GM12878 (cell line): ENCODE data around the gene PRM1. TPM values are rescaled to one million over a fixed set of nuclear protein-coding genes. Genes with fewer than 3 reads are reported as not detected.

ENCODE experiments used
- ATAC-seq: fragments of 200-7000 bp; cut with Tn5 transposase; 3 replicates; pipeline ENCODE4 v1.9.1; 2020; ENCODE audit warnings: mild to moderate bottlenecking, moderate library complexity
- BruUV-seq: library from RNA; stranded (reverse); fragments of 400-500 nt; replicated peaks from 2 replicates; lab custom pipeline; 2021; lab: Mats Ljungman, UMichigan
- CTCF ChIA-PET: fragments of 300-600 bp; sonication (Branson Sonifier 250); formaldehyde crosslinking; extraction: SDS; loops from one replicate; lab custom pipeline; 2021; ENCODE audit warnings: inconsistent platforms; lab: Yijun Ruan, JAX
- POLR2A ChIA-PET: fragments of 350-600 bp; formaldehyde crosslinking; extraction: SDS; loops from one replicate; lab custom pipeline; 2021; ENCODE audit warnings: inconsistent platforms; lab: Charles Lee
- RAD21 ChIA-PET: fragments of 300-600 bp; sonication (Branson Sonifier 250); formaldehyde crosslinking; loops from one replicate; lab custom pipeline; 2023; ENCODE audit warnings: antibody characterized with exemption; ENCODE audit not compliant: unreplicated experiment; lab: Charles Lee
- SMC1A ChIA-PET: fragments of 300-600 bp; sonication (Branson Sonifier 250); formaldehyde crosslinking; loops from one replicate; lab custom pipeline; 2023; ENCODE audit not compliant: unreplicated experiment, uncharacterized antibody; lab: Charles Lee
- DNase-seq: peaks from one replicate; pipeline ENCODE4 v3.0.0-alpha.2; 2011; ENCODE audit warnings: low read depth, low spot score
- FAIRE-seq: peaks from 3 replicates; lab custom pipeline; 2011; peaks lifted over from hg19 to GRCh38; lab: Jason Lieb, UNC
- H2AFZ ChIP-seq: 2 replicates; pipeline ENCODE4 v1.6.0; 2011; ENCODE audit warnings: low read depth, low read length, control low read depth; ENCODE audit not compliant: control insufficient read depth
- H3K27ac ChIP-seq: 2 replicates; pipeline ENCODE4 v1.5.1; 2011; ENCODE audit warnings: control low read depth; ENCODE audit not compliant: control insufficient read depth, insufficient read depth
- H3K27me3 ChIP-seq, 2 experiments: replicated peaks in 1 of 2; 2 replicates each; pipeline versions ENCODE4 v1.6.0 to v1.6.1; 2011; ENCODE audit warnings: low read length in 1 of 2; ENCODE audit not compliant: control insufficient read depth in 2 of 2, insufficient read depth in 2 of 2
- H3K36me3 ChIP-seq, 2 experiments: 2 replicates each; pipeline ENCODE4 v1.5.1; 2011; ENCODE audit warnings: low read length in 1 of 2; ENCODE audit not compliant: control insufficient read depth in 2 of 2, insufficient read depth in 2 of 2
- H3K4me1 ChIP-seq: 2 replicates; pipeline ENCODE4 v1.6.1; 2011; ENCODE audit warnings: mild to moderate bottlenecking, low read length, moderate library complexity, mixed read lengths; ENCODE audit not compliant: control insufficient read depth, insufficient read depth
- H3K4me2 ChIP-seq: 2 replicates; pipeline ENCODE4 v1.6.0; 2011; ENCODE audit warnings: control low read depth; ENCODE audit not compliant: control insufficient read depth, insufficient read depth
- H3K4me3 ChIP-seq: fragments of 200-600 bp; sonication (generic); 2 replicates; pipeline ENCODE4 v1.5.1; 2016
- H3K79me2 ChIP-seq: 2 replicates; pipeline ENCODE4 v1.6.0; 2011; ENCODE audit warnings: low read length; ENCODE audit not compliant: control insufficient read depth, insufficient read depth
- H3K9ac ChIP-seq: 2 replicates; pipeline ENCODE4 v1.8.0; 2011; ENCODE audit warnings: low read length, control low read depth, mixed read lengths; ENCODE audit not compliant: control insufficient read depth, insufficient read depth
- H3K9me3 ChIP-seq: replicated peaks from 3 replicates; pipeline ENCODE4 v1.5.1; 2011; ENCODE audit warnings: mild to moderate bottlenecking, low read length; ENCODE audit not compliant: control insufficient read depth, insufficient read depth
- H4K20me1 ChIP-seq: 2 replicates; pipeline ENCODE4 v1.6.0; 2011; ENCODE audit not compliant: control insufficient read depth, insufficient read depth
- CREM ChIP-seq: IDR thresholded peaks from 2 replicates; pipeline ENCODE4 v1.6.1; 2014; ENCODE audit warnings: antibody characterized with exemption, low read depth
- ETV6 ChIP-seq, 2 experiments: fragments of 450-650 bp in 1 of 2; IDR thresholded peaks in 1 of 2; conservative IDR thresholded peaks in 1 of 2; 2 replicates each; pipeline ENCODE4 v1.6.1; 2014; ENCODE audit warnings: antibody characterized with exemption in 1 of 2, borderline replicate concordance in 1 of 2, low read depth in 1 of 2, mild to moderate bottlenecking in 1 of 2, moderate library complexity in 1 of 2
- MTA2 ChIP-seq: fragments of 450-650 bp; IDR thresholded peaks from 2 replicates; pipeline ENCODE4 v1.6.1; 2016; ENCODE audit warnings: low read depth, mild to moderate bottlenecking, moderate library complexity
- RELA ChIP-seq: fragments of 450-650 bp; IDR thresholded peaks from 2 replicates; pipeline ENCODE4 v1.8.0; 2014; ENCODE audit warnings: borderline replicate concordance; ENCODE audit not compliant: partially characterized antibody
- YY1 ChIP-seq: IDR thresholded peaks from 2 replicates; pipeline ENCODE4 v1.6.1; 2011; ENCODE audit warnings: low read depth, mild to moderate bottlenecking, low read length
- WGBS: methylation state at CpG from one replicate; pipeline ENCODE4 v1.1.6; 2016; ENCODE audit warnings: low lambda C conversion rate; ENCODE audit not compliant: insufficient replicate concordance, insufficient coverage; ENCODE audit errors: missing lambda C conversion rate; 5-methylcytosine and 5-hydroxymethylcytosine counted together
- in situ Hi-C: fragments of 300-500 bp; cut with MboI; formaldehyde crosslinking; loops from 9 replicates; pipeline ENCODE4 v1.14.3; 2018; ENCODE audit warnings: mixed read lengths
- intact Hi-C: fragments of 100-400 bp; cut with micrococcal nuclease; formaldehyde crosslinking; loops from one replicate; pipeline ENCODE4 v1.14.2; 2022; ENCODE audit not compliant: unreplicated experiment
- polyA plus RNA-seq, 11 experiments: library from polyadenylated mRNA; depleted of rRNA in 4 of 11; unstranded in 6 of 11; stranded (reverse) in 5 of 11; fragments of >200 nt; fragmentation: Nextera tagmentation in 4 of 11; fragmentation: Illumina TruSeq in 1 of 11; extraction: Ambion mirVana in 4 of 11; extraction: Trizol in 1 of 11; gene quantifications; 1 replicate in 1 of 11; 2 replicates in 10 of 11; pipeline versions ENCODE4 v1.2.1 to v1.2.3, GENCODE V29; 2011 to 2016; ENCODE audit warnings: inconsistent platforms in 2 of 11, missing spikeins in 2 of 11, low read depth in 1 of 11
- total RNA-seq, 4 experiments: library from RNA; depleted of rRNA in 3 of 4; stranded (reverse); fragments of >200 nt in 3 of 4; fragmentation: Illumina TruSeq in 1 of 4; extraction: Trizol in 1 of 4; gene quantifications; 2 replicates each; pipeline versions ENCODE4 v1.2.1 to v1.2.3, GENCODE V29; 2013 to 2021

Gene PRM1
- total and polyA plus RNA-seq, 10 of the 15 experiments (the other 5 are each of a cell fraction or from before 2014, with no cell fraction given), result 0.20 TPM; not detected in 9

GRCh38 chr16:11272921-11273720 is 8.0 kb downstream of the PRM1 start, which contains the start of gene PRM3:
PRM3 (minus strand) TSS chr16:11273629; CDS start chr16:11273595, 34 bp downstream.
- no peak within 1 kb of the TSS for H3K4me2 ChIP-seq
- no peaks in the 10 kb centered on the region for H3K36me3 ChIP-seq
- DNase-seq (no peak), ATAC-seq (no peak), FAIRE-seq (no peak)
- WGBS, result 70% methylated on average over 30 of the region's 30 CpGs
- RAD21 ChIA-PET, result interaction anchor here (1.4 kb wide), 1 partner anchor 8 kb away, joined by 3 read pairs; no protein-coding TSS in a partner anchor
- in situ Hi-C loops, result no loop called here
- POLR2A ChIA-PET, result interaction anchor here (1.0 to 1.1 kb wide), 2 partner anchors 14 to 16 kb away, joined by 3 read pairs; no protein-coding TSS in a partner anchor
- H4K20me1 ChIP-seq, result no peaks in the 10 kb centered on the region
- H3K27ac ChIP-seq, result no peak within 1 kb of the TSS
- no peak within 1 kb of the TSS for H3K9ac ChIP-seq
- TF ChIP-seq CREM (no peak), RELA (no peak)
- no TSS peak for BruUV-seq
- no peaks in the 10 kb centered on the region for H3K79me2 ChIP-seq
- intact Hi-C loops, result no loop called here
- H3K27me3 ChIP-seq, result no peaks in the 10 kb centered on the region
- H2AFZ ChIP-seq, result no peak within 1 kb of the TSS
- SMC1A ChIA-PET, result interaction anchor here (0.8 to 4.8 kb wide), 7 partner anchors 10 to 179 kb away, joined by 3 to 13 read pairs (median 3); no protein-coding TSS in a partner anchor
- H3K4me1 ChIP-seq, result no peaks in the 10 kb centered on the region
- H3K4me3 ChIP-seq, result no peak within 1 kb of the TSS
- no peaks in the 10 kb centered on the region for H3K9me3 ChIP-seq
- CTCF ChIA-PET, result interaction anchor here (0.6 to 1.4 kb wide), 2 partner anchors 10 to 142 kb away, joined by 3 read pairs; no protein-coding TSS in a partner anchor

- 50% methylated on average over 6 of the region's 6 CpGs for whole genome bisulfite sequencing
- intact Hi-C loops, result no loop called here
- FAIRE-seq (no peak), DNase-seq (no peak), ATAC-seq (no peak)
- H3K36me3 ChIP-seq, result no peaks in the 10 kb centered on the region
- ChIA-PET RAD21 (no interaction called here), CTCF (interaction anchor here (1.4 kb wide), 1 partner anchor 11 kb away, joined by 3 read pairs; no protein-coding TSS in a partner anchor), POLR2A (interaction anchor here (1.1 kb wide), 1 partner anchor 13 kb away, joined by 3 read pairs; no protein-coding TSS in a partner anchor), SMC1A (interaction anchor here (1.7 to 4.8 kb wide), 2 partner anchors 14 to 25 kb away, joined by 3 to 13 read pairs; no protein-coding TSS in a partner anchor)
- TF ChIP-seq ETV6 (conservative IDR thresholded peaks at IDR 0.05 in 1 of 2, IDR thresholded peaks at IDR 0.05 in 1 of 2; ENCODE audit: borderline replicate concordance in 1 of 2, low read depth in 1 of 2), result no peak
- no peak for TF ChIP-seq YY1
- TF ChIP-seq MTA2, result no peak
- BruUV-seq, result no TSS peak
- H3K27me3 ChIP-seq, result no peaks in the 10 kb centered on the region
- no peak overlapping the region for H3K27ac ChIP-seq
- no peaks in the 10 kb centered on the region for H3K9me3 ChIP-seq
- H3K79me2 ChIP-seq, result no peaks in the 10 kb centered on the region
- H3K4me1 ChIP-seq, result no peaks in the 10 kb centered on the region
- H3K9ac ChIP-seq, result no peak overlapping the region
- H3K4me2 ChIP-seq, result no peak overlapping the region
- no peaks in the 10 kb centered on the region for H4K20me1 ChIP-seq
- no peak overlapping the region for H2AFZ ChIP-seq
- no peak overlapping the region for H3K4me3 ChIP-seq
- in situ Hi-C loops, result no loop called here
Measured at GRCh38 chr16:11272484-11272883, 8.6 kb downstream of the PRM1 start.
